ENCODE data around the gene KCNIP4.

Gene KCNIP4

GRCh38 chr4:21384609-21385008, 564.0 kb downstream of the KCNIP4 start:
- TF ChIP-seq CTCF (IDR thresholded peaks at IDR 0.05; ENCODE audit: borderline replicate concordance, control extremely low read depth, extremely low read depth, insufficient read depth, missing control alignments) = no peak
- DNase-seq (ENCODE audit: low spot score) = no peak
- in situ Hi-C loops (cut with MboI; ENCODE audit: low sequenced_read_pairs, unreplicated experiment) = no loop called here

- no peak for DNase-seq (ENCODE audit: low spot score)
- in situ Hi-C loops (cut with MboI; ENCODE audit: low sequenced_read_pairs, unreplicated experiment) = no loop called here
- TF ChIP-seq CTCF (IDR thresholded peaks at IDR 0.05; ENCODE audit: borderline replicate concordance, control extremely low read depth, extremely low read depth, insufficient read depth, missing control alignments) = no peak
Measured at GRCh38 chr4:21380861-21381260, 567.7 kb downstream of the KCNIP4 start.

- in situ Hi-C loops (cut with MboI; ENCODE audit: low sequenced_read_pairs, unreplicated experiment) = no loop called here
- no peak for TF ChIP-seq CTCF (IDR thresholded peaks at IDR 0.05; ENCODE audit: borderline replicate concordance, control extremely low read depth, extremely low read depth, insufficient read depth, missing control alignments)
Measured at GRCh38 chr4:21377046-21377445, 571.5 kb downstream of the KCNIP4 start.

GRCh38 chr4:21376176-21376575, 572.4 kb downstream of the KCNIP4 start:
- no peak for DNase-seq (ENCODE audit: low spot score)
- in situ Hi-C loops (cut with MboI; ENCODE audit: low sequenced_read_pairs, unreplicated experiment) = no loop called here
- TF ChIP-seq CTCF (IDR thresholded peaks at IDR 0.05; ENCODE audit: borderline replicate concordance, control extremely low read depth, extremely low read depth, insufficient read depth, missing control alignments) = no peak

More at GRCh38 chr4:21377046-21377445, 571.5 kb downstream of the KCNIP4 start:
- no peak for DNase-seq (ENCODE audit: low spot score)

GRCh38 chr4:21374641-21375368, 573.8 kb downstream of the KCNIP4 start:
- no peak for DNase-seq (ENCODE audit: low spot score)
- no peak for TF ChIP-seq CTCF (IDR thresholded peaks at IDR 0.05; ENCODE audit: borderline replicate concordance, control extremely low read depth, extremely low read depth, insufficient read depth, missing control alignments)
- in situ Hi-C loops (cut with MboI; ENCODE audit: low sequenced_read_pairs, unreplicated experiment) = no loop called here

GRCh38 chr4:21367567-21367966, 581.0 kb downstream of the KCNIP4 start:
- no peak for TF ChIP-seq CTCF (IDR thresholded peaks at IDR 0.05; ENCODE audit: borderline replicate concordance, control extremely low read depth, extremely low read depth, insufficient read depth, missing control alignments)
- DNase-seq (ENCODE audit: low spot score) = no peak
- in situ Hi-C loops (cut with MboI; ENCODE audit: low sequenced_read_pairs, unreplicated experiment) = no loop called here
